HFFc6 (cell line): ENCODE data around the gene KLHL29. TPM values are rescaled to one million over a fixed set of nuclear protein-coding genes. Genes with fewer than 3 reads are reported as not detected.

Source experiments
- DNase-seq: peaks from one replicate; pipeline ENCODE4 v3.0.0-alpha.2; 2018
- H3K27ac Mint-ChIP-seq: 2 replicates; pipeline ENCODE4 v1.8.0; 2020; ENCODE audit warnings: mild to moderate bottlenecking, mixed read lengths
- H3K27me3 Mint-ChIP-seq: 2 replicates; pipeline ENCODE4 v1.8.0; 2021; ENCODE audit warnings: mild to moderate bottlenecking, moderate library complexity, mixed read lengths; ENCODE audit not compliant: insufficient read depth
- H3K36me3 Mint-ChIP-seq: 2 replicates; pipeline ENCODE4 v1.8.0; 2021; ENCODE audit warnings: low read depth, mixed read lengths
- H3K4me1 Mint-ChIP-seq: 2 replicates; pipeline ENCODE4 v1.8.0; 2020; ENCODE audit warnings: low read depth, mixed read lengths
- H3K4me3 Mint-ChIP-seq: 2 replicates; pipeline ENCODE4 v1.8.0; 2020; ENCODE audit warnings: mild to moderate bottlenecking, moderate library complexity, mixed read lengths
- H3K9me3 Mint-ChIP-seq: 2 replicates; pipeline ENCODE4 v1.8.0; 2020; ENCODE audit warnings: mild to moderate bottlenecking, mixed read lengths
- total RNA-seq, 6 experiments: library from RNA; stranded (reverse); fragmentation: NEBNext Ultra II Directional; extraction: Animal tissue kit (Norgen Biotek cat#: 25700); gene quantifications; 2 replicates in 1 of 6; 3 replicates in 5 of 6; pipeline ENCODE4 v1.2.3, GENCODE V29; 2021
- TF ChIP-seq, protein P1 (sequence below): fragments of 200-600 bp; sonication (generic); IDR thresholded peaks from 2 replicates; pipeline ENCODE4 v1.5.0; 2021; ENCODE audit warnings: antibody characterized with exemption, mild to moderate bottlenecking

KLHL29 gene
- total RNA-seq, 6 experiments from 2014 or later, result 7.4 to 9.7 (median 8.6) TPM

- H3K4me1 Mint-ChIP-seq, result no peaks in the 10 kb centered on the region
- no peak for DNase-seq
Measured at GRCh38 chr2:23691106-23691470, 306.1 kb downstream of the KLHL29 start.

GRCh38 chr2:23691565-23691964, 306.6 kb downstream of the KLHL29 start:
- Mint-ChIP-seq H3K4me1 (no peaks in the 10 kb centered on the region), H3K27me3 (peaks cover 8% of the 10 kb centered on the region), H3K9me3 (no peaks in the 10 kb centered on the region), H3K27ac (no peak overlapping the region), H3K4me3 (no peak overlapping the region), H3K36me3 (no peaks in the 10 kb centered on the region)
- TF ChIP-seq, protein P1, sequence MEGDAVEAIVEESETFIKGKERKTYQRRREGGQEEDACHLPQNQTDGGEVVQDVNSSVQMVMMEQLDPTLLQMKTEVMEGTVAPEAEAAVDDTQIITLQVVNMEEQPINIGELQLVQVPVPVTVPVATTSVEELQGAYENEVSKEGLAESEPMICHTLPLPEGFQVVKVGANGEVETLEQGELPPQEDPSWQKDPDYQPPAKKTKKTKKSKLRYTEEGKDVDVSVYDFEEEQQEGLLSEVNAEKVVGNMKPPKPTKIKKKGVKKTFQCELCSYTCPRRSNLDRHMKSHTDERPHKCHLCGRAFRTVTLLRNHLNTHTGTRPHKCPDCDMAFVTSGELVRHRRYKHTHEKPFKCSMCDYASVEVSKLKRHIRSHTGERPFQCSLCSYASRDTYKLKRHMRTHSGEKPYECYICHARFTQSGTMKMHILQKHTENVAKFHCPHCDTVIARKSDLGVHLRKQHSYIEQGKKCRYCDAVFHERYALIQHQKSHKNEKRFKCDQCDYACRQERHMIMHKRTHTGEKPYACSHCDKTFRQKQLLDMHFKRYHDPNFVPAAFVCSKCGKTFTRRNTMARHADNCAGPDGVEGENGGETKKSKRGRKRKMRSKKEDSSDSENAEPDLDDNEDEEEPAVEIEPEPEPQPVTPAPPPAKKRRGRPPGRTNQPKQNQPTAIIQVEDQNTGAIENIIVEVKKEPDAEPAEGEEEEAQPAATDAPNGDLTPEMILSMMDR, result no peak
- DNase-seq, result no peak

More at GRCh38 chr2:23691106-23691470, 306.1 kb downstream of the KLHL29 start:
- Mint-ChIP-seq H3K4me3 (no peak overlapping the region), H3K27ac (no peak overlapping the region), H3K9me3 (no peaks in the 10 kb centered on the region), H3K36me3 (no peaks in the 10 kb centered on the region), H3K27me3 (peaks cover 8% of the 10 kb centered on the region)
- TF ChIP-seq, protein P1, result no peak

- no peaks in the 10 kb centered on the region for H3K4me1 Mint-ChIP-seq
- peaks cover 8% of the 10 kb centered on the region for H3K27me3 Mint-ChIP-seq
- TF ChIP-seq, protein P1, result no peak
- H3K27ac Mint-ChIP-seq, result no peak overlapping the region
- no peaks in the 10 kb centered on the region for H3K9me3 Mint-ChIP-seq
- no peak for DNase-seq
- no peaks in the 10 kb centered on the region for H3K36me3 Mint-ChIP-seq
- no peak overlapping the region for H3K4me3 Mint-ChIP-seq
Measured at GRCh38 chr2:23692263-23692662, 307.3 kb downstream of the KLHL29 start.

DNA sequence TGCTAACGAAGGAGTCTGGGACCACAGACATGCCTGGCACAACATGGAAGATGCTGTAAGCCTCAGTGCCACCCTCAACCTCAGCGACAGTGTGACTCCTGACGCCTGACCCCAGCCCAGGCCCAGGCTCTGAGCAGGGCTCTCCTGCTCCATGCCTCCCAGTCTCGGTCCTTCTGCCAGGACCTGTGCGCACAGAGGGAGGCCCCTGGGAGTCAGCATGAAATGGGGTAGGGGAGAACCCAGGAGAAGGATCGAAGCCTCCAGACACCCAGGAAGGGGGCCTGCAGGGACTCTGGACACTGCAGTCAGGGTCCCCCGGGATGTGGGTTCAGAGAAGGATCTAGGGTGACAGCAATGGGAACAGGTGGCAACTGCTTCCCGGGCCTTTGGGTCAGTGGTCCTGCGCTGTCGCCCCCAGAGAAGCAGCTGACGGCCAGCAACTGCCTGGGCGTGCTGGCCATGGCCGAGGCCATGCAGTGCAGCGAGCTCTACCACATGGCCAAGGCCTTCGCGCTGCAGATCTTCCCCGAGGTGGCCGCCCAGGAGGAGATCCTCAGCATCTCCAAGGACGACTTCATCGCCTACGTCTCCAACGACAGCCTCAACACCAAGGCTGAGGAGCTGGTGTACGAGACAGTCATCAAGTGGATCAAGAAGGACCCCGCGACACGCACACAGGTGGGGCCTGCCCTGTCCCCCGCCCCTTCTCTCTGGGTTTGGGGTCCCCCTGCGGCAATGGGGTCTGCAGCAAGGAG, 308.0 kb downstream of the KLHL29 start:
- no peaks in the 10 kb centered on the region for H3K9me3 Mint-ChIP-seq
- no peak overlapping the region for H3K27ac Mint-ChIP-seq
- peaks cover 7% of the 10 kb centered on the region; the same call in 1 of the 2 replicates for H3K4me1 Mint-ChIP-seq
- no peak for DNase-seq
- no peak overlapping the region for H3K4me3 Mint-ChIP-seq
- peaks cover 8% of the 10 kb centered on the region for H3K27me3 Mint-ChIP-seq
- TF ChIP-seq, protein P1, result no peak
- no peaks in the 10 kb centered on the region for H3K36me3 Mint-ChIP-seq

DNA sequence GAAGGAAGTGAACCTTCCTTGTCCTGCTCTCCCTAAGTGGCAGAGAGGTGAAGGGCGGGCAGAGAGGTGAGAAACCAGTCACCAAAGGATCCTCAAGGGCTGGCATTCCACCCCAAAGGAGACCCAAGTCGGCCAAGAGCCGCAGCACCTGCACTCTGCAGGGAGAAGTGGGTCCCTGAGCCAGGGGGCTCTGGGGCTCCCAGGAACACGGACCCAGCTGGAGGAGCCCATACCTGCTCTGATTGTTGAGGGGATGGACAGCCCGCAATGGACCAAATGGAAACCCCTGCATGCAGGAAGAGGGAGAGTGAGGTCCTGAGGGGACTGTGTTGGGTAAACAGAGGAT, 308.6 kb downstream of the KLHL29 start:
- Mint-ChIP-seq H3K9me3 (no peaks in the 10 kb centered on the region), H3K36me3 (no peaks in the 10 kb centered on the region), H3K4me3 (no peak overlapping the region), H3K27ac (no peak overlapping the region), H3K4me1 (peaks cover 7% of the 10 kb centered on the region; the same call in 1 of the 2 replicates), H3K27me3 (peaks cover 8% of the 10 kb centered on the region)
- DNase-seq, result no peak
- TF ChIP-seq, protein P1, result no peak
